ENCODE measurements around the gene OR2G3.
A peak's percentile ranks its signal among the peaks of the same experiment; 100 is the strongest.

OR2G3 gene

DNA sequence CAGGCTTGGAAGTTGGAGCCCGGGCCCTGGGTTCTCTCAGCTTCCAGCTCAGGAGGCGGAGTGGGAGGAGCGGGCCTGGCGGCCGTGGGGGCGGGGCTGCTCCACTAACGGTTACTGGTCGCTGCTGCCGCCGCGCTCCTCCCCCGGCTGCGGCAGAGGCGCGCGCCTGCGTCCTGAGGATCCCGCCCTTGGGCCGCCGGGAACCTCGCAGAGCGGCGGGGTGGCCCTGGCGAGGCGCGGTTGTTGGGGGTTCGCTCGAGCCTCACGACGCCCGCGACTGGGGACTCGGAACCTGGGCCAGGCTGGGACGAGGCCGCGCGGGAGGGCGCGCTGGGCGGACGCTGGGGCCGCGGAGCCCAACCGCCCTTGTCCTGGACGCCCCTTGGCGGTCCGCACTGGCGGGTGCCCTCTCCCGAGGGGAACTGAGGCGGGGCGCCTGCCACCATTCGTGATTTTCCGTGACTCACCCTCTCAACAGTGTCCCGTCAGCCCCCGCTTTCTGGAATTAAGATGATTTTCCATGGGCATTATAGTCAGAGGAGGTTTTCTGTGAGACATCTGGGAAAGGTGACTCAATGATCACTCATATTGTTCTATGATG is 34.1 kb downstream of the OR2G3 start:
- in situ Hi-C loops (cut with MboI; ENCODE audit: low sequenced_read_pairs), result no loop called here
- no peak overlapping the region for H3K4me3 ChIP-seq
- H3K9me3 ChIP-seq, result no peaks in the 10 kb centered on the region
- H3K4me1 ChIP-seq, result no peaks in the 10 kb centered on the region
- H3K27me3 ChIP-seq (ENCODE audit: low read depth), result no peaks in the 10 kb centered on the region
- DNase-seq (ENCODE audit: low spot score in 2 of 2), result no peak
- no peaks in the 10 kb centered on the region for H3K36me3 ChIP-seq (replicated peaks)

DNA sequence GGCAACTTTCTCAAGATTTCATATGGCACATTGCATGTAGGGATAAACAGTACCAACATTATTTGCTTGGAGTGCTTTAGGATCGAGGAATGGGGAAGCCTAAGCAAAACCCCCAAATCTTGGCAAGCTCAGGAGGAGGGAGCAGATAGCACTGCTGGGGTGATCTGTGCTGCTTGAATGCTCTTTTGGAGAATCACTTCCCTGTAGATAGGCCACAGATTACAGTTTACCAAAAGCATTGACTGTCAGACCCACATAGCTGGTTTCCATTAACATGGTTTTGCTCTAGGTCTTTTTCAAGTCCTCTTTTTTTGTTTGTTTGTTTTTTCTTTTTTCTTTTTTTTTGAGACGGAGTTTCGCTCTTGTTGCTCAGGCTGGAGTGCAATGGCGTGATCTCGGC is 37.4 kb downstream of the OR2G3 start:
- in situ Hi-C loops (cut with MboI; ENCODE audit: low sequenced_read_pairs), result no loop called here

DNA sequence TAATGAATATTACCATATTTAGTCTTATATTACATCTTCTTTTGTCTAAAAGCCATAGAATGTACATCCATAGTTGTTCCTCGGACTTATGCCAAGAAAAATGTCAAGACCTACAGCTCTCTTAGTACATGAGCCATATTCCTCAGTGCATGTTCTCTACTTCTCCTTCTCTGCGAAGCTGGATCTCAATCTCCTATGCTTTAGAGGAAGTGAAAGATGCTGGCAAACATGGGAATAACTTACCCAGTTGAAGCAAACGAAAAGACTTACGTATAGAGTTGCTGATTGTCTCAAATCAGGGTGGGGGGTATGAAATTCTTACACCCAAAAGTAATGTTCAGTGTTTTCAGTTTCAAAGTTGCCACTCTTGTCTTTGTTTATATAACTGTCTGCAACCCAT is 41.5 kb downstream of the OR2G3 start:
- DNase-seq (ENCODE audit: low spot score in 2 of 2), result no peak
- in situ Hi-C loops (cut with MboI; ENCODE audit: low sequenced_read_pairs), result no loop called here
- Histone ChIP-seq H3K4me3 (no peak overlapping the region), H3K27me3 (ENCODE audit: low read depth) (no peaks in the 10 kb centered on the region), H3K4me1 (no peaks in the 10 kb centered on the region), H3K36me3 (replicated peaks) (no peaks in the 10 kb centered on the region), H3K9me3 (no peaks in the 10 kb centered on the region)

More for the DNA sequence above, 37.4 kb downstream of the OR2G3 start:
- H3K4me3 ChIP-seq, result no peak overlapping the region
- DNase-seq (ENCODE audit: low spot score in 2 of 2), result no peak
- no peaks in the 10 kb centered on the region for H3K9me3 ChIP-seq
- H3K36me3 ChIP-seq (replicated peaks), result no peaks in the 10 kb centered on the region
- no peaks in the 10 kb centered on the region for H3K27me3 ChIP-seq (ENCODE audit: low read depth)
- no peaks in the 10 kb centered on the region for H3K4me1 ChIP-seq

DNA sequence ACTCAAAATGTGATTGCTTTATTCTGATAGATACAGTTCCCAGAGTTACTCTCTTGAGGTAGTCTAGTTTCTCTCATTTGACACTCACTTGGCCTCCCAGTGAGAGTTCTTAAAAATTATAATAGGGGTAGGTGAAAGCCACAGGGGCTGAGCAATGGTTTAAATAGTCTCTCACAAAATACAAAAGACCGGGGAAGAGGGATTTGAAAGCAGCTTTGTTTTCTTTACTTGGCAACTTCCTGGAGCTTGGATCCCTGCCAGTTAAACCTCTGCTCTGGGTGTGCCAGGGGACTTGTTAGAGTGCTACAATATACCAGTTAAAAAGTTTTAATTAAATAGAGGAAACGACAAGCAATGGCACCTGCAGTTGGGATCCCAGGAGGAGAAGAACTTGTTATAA is 42.5 kb downstream of the OR2G3 start:
- H3K9me3 ChIP-seq, result no peaks in the 10 kb centered on the region
- H3K36me3 ChIP-seq (replicated peaks), result no peaks in the 10 kb centered on the region
- peak in 1 of 2 experiments; percentile 35 for DNase-seq (ENCODE audit: low spot score in 2 of 2)
- in situ Hi-C loops (cut with MboI; ENCODE audit: low sequenced_read_pairs), result no loop called here
- H3K27me3 ChIP-seq (ENCODE audit: low read depth), result no peaks in the 10 kb centered on the region
- H3K4me1 ChIP-seq, result no peaks in the 10 kb centered on the region
- H3K4me3 ChIP-seq, result no peak overlapping the region

DNA sequence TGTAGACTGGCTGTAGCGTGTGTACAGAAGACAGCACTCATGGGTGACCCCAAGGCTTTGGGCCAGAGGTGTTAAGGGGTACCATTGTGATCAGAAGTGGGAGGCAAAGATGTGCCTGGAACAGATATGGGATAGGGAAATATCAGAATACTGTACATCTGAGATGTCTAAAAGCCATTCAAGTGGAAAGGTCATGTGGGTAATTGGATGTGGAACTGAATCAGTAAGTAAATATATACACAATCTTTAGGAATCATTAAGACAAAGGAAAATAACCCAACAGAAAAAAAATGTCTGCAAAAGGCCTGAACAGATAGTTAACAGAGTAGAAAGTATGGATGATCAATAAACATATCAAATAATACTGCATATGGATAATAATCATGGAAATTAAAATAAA is 47.7 kb downstream of the OR2G3 start:
- Histone ChIP-seq H3K9me3 (no peaks in the 10 kb centered on the region), H3K4me3 (no peak overlapping the region), H3K4me1 (no peaks in the 10 kb centered on the region), H3K27me3 (ENCODE audit: low read depth) (no peaks in the 10 kb centered on the region), H3K36me3 (replicated peaks) (no peaks in the 10 kb centered on the region)
- in situ Hi-C loops (cut with MboI; ENCODE audit: low sequenced_read_pairs), result no loop called here
- DNase-seq (ENCODE audit: low spot score in 2 of 2), result no peak
